Measurements from ENCODE around the gene EEF1AKMT2. TPM values are rescaled to one million over a fixed set of nuclear protein-coding genes. Genes with fewer than 3 reads are reported as not detected.
"Not testable (repeated sequence)": the region's sequence is repeated elsewhere in the genome, so short reads cannot be mapped to it uniquely, and the experiment has no call there.

Gene EEF1AKMT2
- total RNA-seq, 1 experiment from 2014 or later: 18.4 TPM

DNA sequence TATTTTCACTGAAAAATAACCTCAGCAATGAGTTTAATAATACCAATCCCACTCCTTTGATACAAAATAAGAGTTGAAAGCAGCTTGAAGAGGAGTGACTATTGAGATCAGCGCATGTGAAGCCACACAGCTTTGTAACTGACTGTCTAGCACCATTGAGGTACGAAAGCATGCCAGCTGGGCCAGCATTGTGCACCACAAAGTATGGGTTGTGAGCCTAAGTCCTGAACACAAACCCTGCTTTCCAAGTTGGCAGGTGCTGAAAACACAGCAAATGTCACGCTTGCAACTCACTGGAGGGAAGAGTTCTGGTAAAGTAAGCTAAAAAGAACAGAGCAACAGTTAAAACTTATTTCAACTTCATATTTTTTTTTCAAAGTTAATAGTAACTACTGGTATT lies 43.5 kb downstream of the EEF1AKMT2 start:
- DNase-seq: no peak
- no peak overlapping the region for H2AFZ ChIP-seq
- no peaks in the 10 kb centered on the region for H3K9me2 ChIP-seq (ENCODE audit: insufficient read depth)
- H3K9me3 ChIP-seq (ENCODE audit: insufficient read depth, low read depth): no peaks in the 10 kb centered on the region
- intact Hi-C loops (cut with micrococcal nuclease; ENCODE audit: unreplicated experiment): loop anchor here (5.0 to 10.0 kb wide), 2 partner anchors 333 to 356 kb away; partner anchors contain the start of gene OAT
- TF ChIP-seq CTCF (conservative IDR thresholded peaks at IDR 0.05): no peak
- TF ChIP-seq EZH2 (IDR thresholded peaks at IDR 0.05; ENCODE audit: low read depth): no peak
- H3K4me3 ChIP-seq: no peak overlapping the region
- H3F3A ChIP-seq (ENCODE audit: insufficient read depth, low read depth): peaks cover 20% of the 10 kb centered on the region
- no peaks in the 10 kb centered on the region for H3K36me3 ChIP-seq (ENCODE audit: low read depth)
- H3K4me1 ChIP-seq (replicated peaks; ENCODE audit: insufficient read depth): peaks cover 31% of the 10 kb centered on the region
- H3K27me3 ChIP-seq (ENCODE audit: insufficient read depth, low read depth): no peaks in the 10 kb centered on the region
- ChIA-PET CTCF (no interaction called here), POLR2A (ENCODE audit: unreplicated experiment) (no interaction called here)
- H3K27ac ChIP-seq: no peak overlapping the region
- H4K20me1 ChIP-seq (ENCODE audit: insufficient read depth): no peaks in the 10 kb centered on the region
- BruUV-seq (replicated peaks): no TSS peak
- no peaks in the 10 kb centered on the region for H3K79me2 ChIP-seq (ENCODE audit: low read depth)
- no peak overlapping the region for H3K4me2 ChIP-seq

DNA sequence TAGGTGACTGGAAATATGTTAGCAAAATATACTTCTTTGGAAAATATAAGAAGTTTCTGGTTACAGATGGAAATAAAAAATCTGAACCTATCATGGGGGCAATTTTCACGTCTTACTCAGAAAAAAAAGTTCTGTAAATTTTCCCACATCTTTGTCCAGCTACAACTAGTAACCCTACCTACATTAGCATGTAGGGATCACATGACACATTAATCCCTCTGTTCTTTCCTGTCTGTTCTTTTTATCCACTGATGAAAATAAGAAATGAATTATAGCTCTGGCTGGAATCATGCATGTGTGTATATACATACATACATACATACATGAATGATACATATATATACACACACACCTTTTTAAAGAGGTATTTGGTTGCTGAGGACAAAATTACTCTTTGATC lies 43.9 kb downstream of the EEF1AKMT2 start:
- POLR2A ChIA-PET (ENCODE audit: unreplicated experiment): no interaction called here
- no peaks in the 10 kb centered on the region for H3K9me3 ChIP-seq (ENCODE audit: insufficient read depth, low read depth)
- no peak overlapping the region for H3K4me2 ChIP-seq
- no peaks in the 10 kb centered on the region for H4K20me1 ChIP-seq (ENCODE audit: insufficient read depth)
- CTCF ChIA-PET: no interaction called here
- intact Hi-C loops (cut with micrococcal nuclease; ENCODE audit: unreplicated experiment): loop anchor here (5.0 to 10.0 kb wide), 2 partner anchors 333 to 355 kb away; partner anchors contain the start of gene OAT
- H3K4me1 ChIP-seq (replicated peaks; ENCODE audit: insufficient read depth): peaks cover 31% of the 10 kb centered on the region
- H3K79me2 ChIP-seq (ENCODE audit: low read depth): no peaks in the 10 kb centered on the region; the same call in 1 of the 2 replicates
- TF ChIP-seq EZH2 (IDR thresholded peaks at IDR 0.05; ENCODE audit: low read depth): no peak
- TF ChIP-seq CTCF (conservative IDR thresholded peaks at IDR 0.05): no peak
- no peaks in the 10 kb centered on the region for H3K27me3 ChIP-seq (ENCODE audit: insufficient read depth, low read depth)
- H3K27ac ChIP-seq: no peak overlapping the region
- no peaks in the 10 kb centered on the region for H3K36me3 ChIP-seq (ENCODE audit: low read depth)
- BruUV-seq (replicated peaks): no TSS peak
- H3K9me2 ChIP-seq (ENCODE audit: insufficient read depth): no peaks in the 10 kb centered on the region
- H3K4me3 ChIP-seq: no peak overlapping the region
- no peak for DNase-seq
- H3F3A ChIP-seq (ENCODE audit: insufficient read depth, low read depth): peaks cover 20% of the 10 kb centered on the region
- no peak overlapping the region for H2AFZ ChIP-seq

GRCh38 chr10:124746992-124747391 lies 44.7 kb downstream of the EEF1AKMT2 start:
- POLR2A ChIA-PET (ENCODE audit: unreplicated experiment): no interaction called here
- intact Hi-C loops (cut with micrococcal nuclease; ENCODE audit: unreplicated experiment): loop anchor here (5.0 to 10.0 kb wide), 2 partner anchors 332 to 355 kb away; partner anchors contain the start of gene OAT
- no peaks in the 10 kb centered on the region for H4K20me1 ChIP-seq (ENCODE audit: insufficient read depth)
- H3K9me3 ChIP-seq (ENCODE audit: insufficient read depth, low read depth): no peaks in the 10 kb centered on the region
- peak overlapping the region; percentile 72; the same call in 1 of the 2 replicates for H3K4me2 ChIP-seq
- peaks cover 7% of the 10 kb centered on the region for H3K79me2 ChIP-seq (ENCODE audit: low read depth)
- H3K4me3 ChIP-seq: no peak overlapping the region
- H3K4me1 ChIP-seq (replicated peaks; ENCODE audit: insufficient read depth): peaks cover 38% of the 10 kb centered on the region
- CTCF ChIA-PET: interaction anchor here (0.5 kb wide), 1 partner anchor 1160 kb away, joined by 5 read pairs; no protein-coding TSS in a partner anchor
- H3F3A ChIP-seq (ENCODE audit: insufficient read depth, low read depth): peaks cover 20% of the 10 kb centered on the region
- H2AFZ ChIP-seq: no peak overlapping the region
- H3K27me3 ChIP-seq (ENCODE audit: insufficient read depth, low read depth): no peaks in the 10 kb centered on the region
- no peak for TF ChIP-seq EZH2 (IDR thresholded peaks at IDR 0.05; ENCODE audit: low read depth)
- no peak for TF ChIP-seq CTCF (conservative IDR thresholded peaks at IDR 0.05)
- DNase-seq: peak in 1 of 2 experiments; percentile 44
- no TSS peak for BruUV-seq (replicated peaks)
- no peaks in the 10 kb centered on the region for H3K36me3 ChIP-seq (ENCODE audit: low read depth)
- no peaks in the 10 kb centered on the region for H3K9me2 ChIP-seq (ENCODE audit: insufficient read depth)
- H3K27ac ChIP-seq: peak overlapping the region; percentile 68

- CTCF ChIA-PET: interaction anchor here (1.3 kb wide), 1 partner anchor 212 kb away, joined by 3 read pairs; no protein-coding TSS in a partner anchor
- BruUV-seq (replicated peaks); H3K27me3 ChIP-seq (ENCODE audit: insufficient read depth, low read depth); H3K36me3 ChIP-seq (ENCODE audit: low read depth); H2AFZ ChIP-seq; H3K9me3 ChIP-seq (ENCODE audit: insufficient read depth, low read depth); POLR2A ChIA-PET (ENCODE audit: unreplicated experiment); H3K9me2 ChIP-seq (ENCODE audit: insufficient read depth); H4K20me1 ChIP-seq (ENCODE audit: insufficient read depth); H3K4me3 ChIP-seq; DNase-seq: not testable (repeated sequence)
- intact Hi-C loops (cut with micrococcal nuclease; ENCODE audit: unreplicated experiment): loop anchor here (5.0 to 10.0 kb wide), 2 partner anchors 332 to 354 kb away; partner anchors contain the start of gene OAT
- H3K4me2 ChIP-seq: peak overlapping the region; percentile 72
- peak overlapping the region; percentile 68 for H3K27ac ChIP-seq
- peaks cover 43% of the 10 kb centered on the region for H3K4me1 ChIP-seq (replicated peaks; ENCODE audit: insufficient read depth)
- peaks cover 20% of the 10 kb centered on the region for H3F3A ChIP-seq (ENCODE audit: insufficient read depth, low read depth)
- peaks cover 11% of the 10 kb centered on the region for H3K79me2 ChIP-seq (ENCODE audit: low read depth)
Observed at GRCh38 chr10:124746447-124746846, 45.2 kb downstream of the EEF1AKMT2 start.

Measured in PC-9 (cell line).